NCI-H748 (cell line): ENCODE results near the gene COA3.

Experiments used
- DNase-seq: peaks from one replicate; lab custom pipeline; 2025; ENCODE audit not compliant: unreplicated experiment; lab: John Stamatoyannopoulos, UW

Gene COA3

GRCh38 chr17:42754782-42755181 lies 43.7 kb downstream of the COA3 start:
- no peak for DNase-seq

GRCh38 chr17:42751628-42752027 lies 46.9 kb downstream of the COA3 start:
- DNase-seq: no peak

GRCh38 chr17:42750739-42751344 lies 47.7 kb downstream of the COA3 start:
- no peak for DNase-seq

- no peak for DNase-seq
These were observed 49.4 kb downstream of the COA3 start for GRCh38 chr17:42748908-42749798.

GRCh38 chr17:42748202-42748907 lies 50.1 kb downstream of the COA3 start:
- DNase-seq: no peak
